ENCODE results near the gene SMIM8. TPM values are rescaled to one million over a fixed set of nuclear protein-coding genes. Genes with fewer than 3 reads are reported as not detected.
A peak's percentile ranks its signal among the peaks of the same experiment; 100 is the strongest.
"Not testable (repeated sequence)": the region's sequence is repeated elsewhere in the genome, so short reads cannot be mapped to it uniquely, and the experiment has no call there.

SMIM8 gene
- total RNA-seq, 1 experiment from 2014 or later = 5.1 TPM

GRCh38 chr6:87301277-87301676 lies 21.1 kb upstream of the SMIM8 start:
- not testable (repeated sequence) for H3K4me3 ChIP-seq; H3K9me3 ChIP-seq (replicated peaks); H3K27ac ChIP-seq; H3K36me3 ChIP-seq; H3K4me1 ChIP-seq (replicated peaks)
- peak in 1 of 2 experiments; percentile 40 for DNase-seq (ENCODE audit: low read depth in 1 of 2, low spot score in 2 of 2)
- H3K27me3 ChIP-seq (replicated peaks) = peaks cover 20% of the 10 kb centered on the region

- H3K4me1 ChIP-seq (replicated peaks) = no peaks in the 10 kb centered on the region
- no peaks in the 10 kb centered on the region for H3K36me3 ChIP-seq
- no peak overlapping the region for H3K4me3 ChIP-seq
- no peaks in the 10 kb centered on the region for H3K9me3 ChIP-seq (replicated peaks)
- no peak for DNase-seq (ENCODE audit: low read depth in 1 of 2, low spot score in 2 of 2)
- no peak overlapping the region for H3K27ac ChIP-seq
- H3K27me3 ChIP-seq (replicated peaks) = 0 out of 2 replicates have a peak, but pooled peaks cover 4% of the 10 kb centered on the region
Observed at GRCh38 chr6:87308970-87309369, 13.4 kb upstream of the SMIM8 start.

GRCh38 chr6:87312860-87313259 lies 9.5 kb upstream of the SMIM8 start:
- DNase-seq (ENCODE audit: low read depth in 1 of 2, low spot score in 2 of 2) = no peak
- Histone ChIP-seq H3K4me1 (replicated peaks) (no peaks in the 10 kb centered on the region), H3K9me3 (replicated peaks) (no peaks in the 10 kb centered on the region), H3K27ac (no peak overlapping the region), H3K27me3 (replicated peaks) (0 out of 2 replicates have a peak, but pooled peaks cover 4% of the 10 kb centered on the region), H3K4me3 (no peak overlapping the region), H3K36me3 (no peaks in the 10 kb centered on the region)

- H3K4me3 ChIP-seq = no peak overlapping the region
- no peaks in the 10 kb centered on the region for H3K4me1 ChIP-seq (replicated peaks)
- no peaks in the 10 kb centered on the region for H3K9me3 ChIP-seq (replicated peaks)
- DNase-seq (ENCODE audit: low read depth in 1 of 2, low spot score in 2 of 2) = no peak
- H3K36me3 ChIP-seq = no peaks in the 10 kb centered on the region
- H3K27me3 ChIP-seq (replicated peaks) = peaks cover 4% of the 10 kb centered on the region; the same call in 1 of the 2 replicates
- no peak overlapping the region for H3K27ac ChIP-seq
Observed at GRCh38 chr6:87315071-87315470, 7.3 kb upstream of the SMIM8 start.

- no peak overlapping the region for H3K27ac ChIP-seq
- no peaks in the 10 kb centered on the region; the same call in 1 of the 2 replicates for H3K27me3 ChIP-seq (replicated peaks)
- H3K36me3 ChIP-seq = no peaks in the 10 kb centered on the region
- DNase-seq (ENCODE audit: low read depth in 1 of 2, low spot score in 2 of 2) = no peak
- H3K4me3 ChIP-seq = no peak overlapping the region
- peaks cover 6% of the 10 kb centered on the region; the same call in 1 of the 2 replicates for H3K4me1 ChIP-seq (replicated peaks)
- no peaks in the 10 kb centered on the region; the same call in 1 of the 2 replicates for H3K9me3 ChIP-seq (replicated peaks)
Observed at GRCh38 chr6:87319271-87319987, 3.0 kb upstream of the SMIM8 start.

GRCh38 chr6:87323880-87324279 lies 1.5 kb downstream of the SMIM8 start:
- not testable (repeated sequence) for H3K36me3 ChIP-seq; H3K27me3 ChIP-seq (replicated peaks); H3K4me3 ChIP-seq; DNase-seq (ENCODE audit: low read depth in 1 of 2, low spot score in 2 of 2); H3K27ac ChIP-seq; H3K9me3 ChIP-seq (replicated peaks); H3K4me1 ChIP-seq (replicated peaks)

GRCh38 chr6:87330961-87331360 lies 8.6 kb downstream of the SMIM8 start:
- no peaks in the 10 kb centered on the region for H3K4me1 ChIP-seq (replicated peaks)

GRCh38 chr6:87333033-87333432 lies 10.6 kb downstream of the SMIM8 start:
- Histone ChIP-seq H3K27me3 (replicated peaks) (no peaks in the 10 kb centered on the region), H3K4me3 (no peak overlapping the region), H3K9me3 (replicated peaks) (no peaks in the 10 kb centered on the region), H3K27ac (no peak overlapping the region), H3K4me1 (replicated peaks) (no peaks in the 10 kb centered on the region), H3K36me3 (no peaks in the 10 kb centered on the region)
- no peak for DNase-seq (ENCODE audit: low read depth in 1 of 2, low spot score in 2 of 2)

More at GRCh38 chr6:87330961-87331360, 8.6 kb downstream of the SMIM8 start:
- no peak overlapping the region for H3K27ac ChIP-seq
- H3K9me3 ChIP-seq (replicated peaks) = no peaks in the 10 kb centered on the region
- no peak overlapping the region for H3K4me3 ChIP-seq
- no peaks in the 10 kb centered on the region for H3K36me3 ChIP-seq
- no peaks in the 10 kb centered on the region for H3K27me3 ChIP-seq (replicated peaks)
- no peak for DNase-seq (ENCODE audit: low read depth in 1 of 2, low spot score in 2 of 2)

- Histone ChIP-seq H3K27me3 (replicated peaks) (no peaks in the 10 kb centered on the region), H3K36me3 (no peaks in the 10 kb centered on the region), H3K27ac (no peak overlapping the region), H3K4me3 (no peak overlapping the region), H3K9me3 (replicated peaks) (no peaks in the 10 kb centered on the region), H3K4me1 (replicated peaks) (no peaks in the 10 kb centered on the region)
- DNase-seq (ENCODE audit: low read depth in 1 of 2, low spot score in 2 of 2) = no peak
Observed at GRCh38 chr6:87333591-87334181, 11.3 kb downstream of the SMIM8 start.

- H3K27me3 ChIP-seq (replicated peaks) = no peaks in the 10 kb centered on the region
- no peaks in the 10 kb centered on the region for H3K36me3 ChIP-seq
- no peak for DNase-seq (ENCODE audit: low read depth in 1 of 2, low spot score in 2 of 2)
- no peak overlapping the region for H3K4me3 ChIP-seq
- H3K27ac ChIP-seq = no peak overlapping the region
- no peaks in the 10 kb centered on the region for H3K4me1 ChIP-seq (replicated peaks)
- no peaks in the 10 kb centered on the region for H3K9me3 ChIP-seq (replicated peaks)
Observed at GRCh38 chr6:87334683-87335082, 12.3 kb downstream of the SMIM8 start.

GRCh38 chr6:87336367-87336766 lies 14.0 kb downstream of the SMIM8 start:
- no peak for DNase-seq (ENCODE audit: low read depth in 1 of 2, low spot score in 2 of 2)
- no peaks in the 10 kb centered on the region for H3K27me3 ChIP-seq (replicated peaks)
- no peak overlapping the region for H3K27ac ChIP-seq
- no peak overlapping the region for H3K4me3 ChIP-seq
- no peaks in the 10 kb centered on the region for H3K36me3 ChIP-seq
- H3K4me1 ChIP-seq (replicated peaks) = no peaks in the 10 kb centered on the region
- H3K9me3 ChIP-seq (replicated peaks) = no peaks in the 10 kb centered on the region

- no peak for DNase-seq (ENCODE audit: low read depth in 1 of 2, low spot score in 2 of 2)
- H3K36me3 ChIP-seq = no peaks in the 10 kb centered on the region
- no peaks in the 10 kb centered on the region for H3K9me3 ChIP-seq (replicated peaks)
- H3K4me1 ChIP-seq (replicated peaks) = no peaks in the 10 kb centered on the region
- H3K27ac ChIP-seq = no peak overlapping the region
- H3K4me3 ChIP-seq = no peak overlapping the region
- H3K27me3 ChIP-seq (replicated peaks) = no peaks in the 10 kb centered on the region
Observed at GRCh38 chr6:87340230-87340629, 17.8 kb downstream of the SMIM8 start.

- Histone ChIP-seq H3K27me3 (replicated peaks) (no peaks in the 10 kb centered on the region), H3K4me1 (replicated peaks) (no peaks in the 10 kb centered on the region), H3K36me3 (no peaks in the 10 kb centered on the region), H3K4me3 (no peak overlapping the region), H3K27ac (no peak overlapping the region), H3K9me3 (replicated peaks) (no peaks in the 10 kb centered on the region)
- DNase-seq (ENCODE audit: low read depth in 1 of 2, low spot score in 2 of 2) = no peak
Observed at GRCh38 chr6:87341158-87341557, 18.8 kb downstream of the SMIM8 start.

- H3K4me3 ChIP-seq = no peak overlapping the region
- H3K9me3 ChIP-seq (replicated peaks) = no peaks in the 10 kb centered on the region
- H3K27me3 ChIP-seq (replicated peaks) = no peaks in the 10 kb centered on the region
- H3K27ac ChIP-seq = no peak overlapping the region
- no peaks in the 10 kb centered on the region for H3K36me3 ChIP-seq
- no peaks in the 10 kb centered on the region for H3K4me1 ChIP-seq (replicated peaks)
- no peak for DNase-seq (ENCODE audit: low read depth in 1 of 2, low spot score in 2 of 2)
Observed at GRCh38 chr6:87341899-87342298, 19.5 kb downstream of the SMIM8 start.
